Parathyroid adenoma (tissue), 2 donors: ENCODE measurements around the gene CD8B2.
"Not testable (repeated sequence)": the region's sequence is repeated elsewhere in the genome, so short reads cannot be mapped to it uniquely, and the experiment has no call there.

Experiments
- H2AFZ ChIP-seq: fragments of 300-600 bp; sonication (generic); one replicate; pipeline ENCODE4 v1.7.0; 2017; ENCODE audit warnings: antibody characterized with exemption, mild to moderate bottlenecking
- H3K27ac ChIP-seq: fragments of 300-600 bp; sonication (generic); one replicate; pipeline ENCODE4 v1.7.0; 2017
- H3K27me3 ChIP-seq: fragments of 300-600 bp; sonication (generic); one replicate; pipeline ENCODE4 v1.7.0; 2017; ENCODE audit warnings: low read length; ENCODE audit not compliant: control insufficient read depth, insufficient read depth
- H3K36me3 ChIP-seq: fragments of 300-600 bp; sonication (generic); one replicate; pipeline ENCODE4 v1.7.0; 2017; ENCODE audit warnings: low read length; ENCODE audit not compliant: control insufficient read depth, insufficient read depth
- H3K4me1 ChIP-seq: fragments of 300-600 bp; sonication (generic); one replicate; pipeline ENCODE4 v1.7.0; 2017; ENCODE audit warnings: control low read depth
- H3K4me2 ChIP-seq: fragments of 300-600 bp; sonication (generic); one replicate; pipeline ENCODE4 v1.7.0; 2017; ENCODE audit warnings: low read length
- H3K4me3 ChIP-seq: fragments of 300-600 bp; sonication (generic); one replicate; pipeline ENCODE4 v1.7.0; 2017; ENCODE audit warnings: low read depth, low read length
- H3K79me2 ChIP-seq: fragments of 300-600 bp; sonication (generic); one replicate; pipeline ENCODE4 v1.7.0; 2017; ENCODE audit warnings: control low read depth
- H3K9ac ChIP-seq: fragments of 300-600 bp; sonication (generic); one replicate; pipeline ENCODE4 v1.7.0; 2017; ENCODE audit warnings: mild to moderate bottlenecking
- H3K9me3 ChIP-seq: fragments of 300-600 bp; sonication (generic); one replicate; pipeline ENCODE4 v1.7.0; 2017; ENCODE audit warnings: low read length; ENCODE audit not compliant: control insufficient read depth
- CTCF ChIP-seq: fragments of 300-600 bp; sonication (generic); IDR thresholded peaks from one replicate; pipeline ENCODE4 v1.7.0; 2017; ENCODE audit warnings: antibody characterized with exemption, mild to moderate bottlenecking
- donor health status: primary hyperparathyroidism.

Gene CD8B2

GRCh38 chr2:106486551-106487385 lies at the start of gene CD8B2:
Gene CD8B2 (plus strand): TSS chr2:106487364. CDS start chr2:106487427, 63 bp downstream.
- H3K27ac ChIP-seq, H3K79me2 ChIP-seq, H3K9ac ChIP-seq, H3K4me1 ChIP-seq, H3K9me3 ChIP-seq, H2AFZ ChIP-seq, H3K36me3 ChIP-seq, H3K27me3 ChIP-seq, H3K4me3 ChIP-seq, H3K4me2 ChIP-seq: not testable (repeated sequence)

GRCh38 chr2:106461882-106462281 lies 25.3 kb upstream of the CD8B2 start:
- not testable (repeated sequence) for H3K9ac ChIP-seq, H3K36me3 ChIP-seq, H3K4me1 ChIP-seq, H3K79me2 ChIP-seq, H3K27ac ChIP-seq, H3K27me3 ChIP-seq, H2AFZ ChIP-seq, H3K9me3 ChIP-seq, H3K4me3 ChIP-seq, H3K4me2 ChIP-seq

- not testable (repeated sequence) for H3K27ac ChIP-seq, H3K9me3 ChIP-seq, H3K36me3 ChIP-seq, H2AFZ ChIP-seq, H3K4me2 ChIP-seq, H3K4me1 ChIP-seq, H3K9ac ChIP-seq, H3K27me3 ChIP-seq, H3K4me3 ChIP-seq, H3K79me2 ChIP-seq
Observed at GRCh38 chr2:106467516-106467915, 19.6 kb upstream of the CD8B2 start.

GRCh38 chr2:106468107-106468506 lies 19.1 kb upstream of the CD8B2 start, which contains the start of gene RGPD3:
Gene RGPD3 (minus strand): TSS chr2:106468413. CDS start chr2:106468288, 125 bp downstream.
- H3K36me3 ChIP-seq, H3K9me3 ChIP-seq, H3K4me1 ChIP-seq, H3K4me3 ChIP-seq, H3K9ac ChIP-seq, H3K27me3 ChIP-seq, H3K27ac ChIP-seq, H3K4me2 ChIP-seq, H3K79me2 ChIP-seq, H2AFZ ChIP-seq: not testable (repeated sequence)

- TF ChIP-seq CTCF = peak; percentile 35
- not testable (repeated sequence) for H3K4me1 ChIP-seq, H3K27me3 ChIP-seq, H3K27ac ChIP-seq, H3K9me3 ChIP-seq, H2AFZ ChIP-seq, H3K79me2 ChIP-seq, H3K36me3 ChIP-seq, H3K4me3 ChIP-seq, H3K4me2 ChIP-seq, H3K9ac ChIP-seq
Observed at GRCh38 chr2:106470658-106471057, 16.5 kb upstream of the CD8B2 start.

- H3K9me3 ChIP-seq, H3K9ac ChIP-seq, H2AFZ ChIP-seq, H3K79me2 ChIP-seq, H3K4me1 ChIP-seq, H3K4me3 ChIP-seq, H3K36me3 ChIP-seq, H3K4me2 ChIP-seq, H3K27me3 ChIP-seq, H3K27ac ChIP-seq: not testable (repeated sequence)
Observed at GRCh38 chr2:106477647-106478046, 9.5 kb upstream of the CD8B2 start.

GRCh38 chr2:106479563-106479962 lies 7.6 kb upstream of the CD8B2 start:
- H3K4me2 ChIP-seq, H3K9me3 ChIP-seq, H3K9ac ChIP-seq, H3K27ac ChIP-seq, H3K27me3 ChIP-seq, H3K4me1 ChIP-seq, H3K36me3 ChIP-seq, H2AFZ ChIP-seq, H3K4me3 ChIP-seq, H3K79me2 ChIP-seq: not testable (repeated sequence)

- H3K9ac ChIP-seq, H3K27me3 ChIP-seq, H3K4me1 ChIP-seq, H3K27ac ChIP-seq, H2AFZ ChIP-seq, H3K4me3 ChIP-seq, H3K79me2 ChIP-seq, H3K9me3 ChIP-seq, H3K4me2 ChIP-seq, H3K36me3 ChIP-seq: not testable (repeated sequence)
Observed at GRCh38 chr2:106487386-106488191, 425 bp downstream of the CD8B2 start.

- H3K9me3 ChIP-seq, H3K4me1 ChIP-seq, H3K36me3 ChIP-seq, H3K4me2 ChIP-seq, H2AFZ ChIP-seq, H3K79me2 ChIP-seq, H3K27me3 ChIP-seq, H3K4me3 ChIP-seq, H3K27ac ChIP-seq, H3K9ac ChIP-seq: not testable (repeated sequence)
Observed at GRCh38 chr2:106489701-106490100, 2.5 kb downstream of the CD8B2 start.

GRCh38 chr2:106492399-106492798 lies 5.2 kb downstream of the CD8B2 start:
- not testable (repeated sequence) for H3K27ac ChIP-seq, H3K4me1 ChIP-seq, H3K4me2 ChIP-seq, H3K36me3 ChIP-seq, H3K27me3 ChIP-seq, H3K9me3 ChIP-seq, H3K4me3 ChIP-seq, H3K79me2 ChIP-seq, H3K9ac ChIP-seq, H2AFZ ChIP-seq
